Measurements from ENCODE around the gene METTL21C.

GRCh38 chr13:102707467-102707866 lies 12.6 kb upstream of the METTL21C start:
- TF ChIP-seq, protein P1, sequence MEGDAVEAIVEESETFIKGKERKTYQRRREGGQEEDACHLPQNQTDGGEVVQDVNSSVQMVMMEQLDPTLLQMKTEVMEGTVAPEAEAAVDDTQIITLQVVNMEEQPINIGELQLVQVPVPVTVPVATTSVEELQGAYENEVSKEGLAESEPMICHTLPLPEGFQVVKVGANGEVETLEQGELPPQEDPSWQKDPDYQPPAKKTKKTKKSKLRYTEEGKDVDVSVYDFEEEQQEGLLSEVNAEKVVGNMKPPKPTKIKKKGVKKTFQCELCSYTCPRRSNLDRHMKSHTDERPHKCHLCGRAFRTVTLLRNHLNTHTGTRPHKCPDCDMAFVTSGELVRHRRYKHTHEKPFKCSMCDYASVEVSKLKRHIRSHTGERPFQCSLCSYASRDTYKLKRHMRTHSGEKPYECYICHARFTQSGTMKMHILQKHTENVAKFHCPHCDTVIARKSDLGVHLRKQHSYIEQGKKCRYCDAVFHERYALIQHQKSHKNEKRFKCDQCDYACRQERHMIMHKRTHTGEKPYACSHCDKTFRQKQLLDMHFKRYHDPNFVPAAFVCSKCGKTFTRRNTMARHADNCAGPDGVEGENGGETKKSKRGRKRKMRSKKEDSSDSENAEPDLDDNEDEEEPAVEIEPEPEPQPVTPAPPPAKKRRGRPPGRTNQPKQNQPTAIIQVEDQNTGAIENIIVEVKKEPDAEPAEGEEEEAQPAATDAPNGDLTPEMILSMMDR (conservative IDR thresholded peaks at IDR 0.05; ENCODE audit: low read depth, low read length), result no peak
- TF ChIP-seq EZH2 (IDR thresholded peaks at IDR 0.05; ENCODE audit: borderline replicate concordance, low read depth, low read length, poor library complexity, severe bottlenecking), result no peak
